ENCODE data around the gene PPP1R11.

Gene PPP1R11

GRCh38 chr6:30075094-30075789 is 8.2 kb downstream of the PPP1R11 start, which contains the start of gene RNF39:
Gene RNF39 (minus strand): TSS chr6:30075769. CDS start chr6:30075585, 184 bp downstream.
- no peaks in the 10 kb centered on the region for H3K9me3 ChIP-seq (ENCODE audit: control insufficient read depth in 1 of 2, low read length in 2 of 2)
- H3K4me3 ChIP-seq (ENCODE audit: low read depth in 1 of 2, low read length in 2 of 2), result peak within 1 kb of the TSS; percentile 12 to 43
- peaks cover 29% of the 10 kb centered on the region for H3K27me3 ChIP-seq (ENCODE audit: low read depth, low read length)
- peaks cover 0 to 28% of the 10 kb centered on the region in 2 donors for H3K4me1 ChIP-seq (ENCODE audit: control insufficient read depth in 1 of 2, insufficient read depth in 2 of 2, low read length in 2 of 2)
- no peak within 1 kb of the TSS for H3K27ac ChIP-seq (ENCODE audit: low read length)
- peaks cover 0 to under 1% of the 10 kb centered on the region in 2 donors for H3K36me3 ChIP-seq (ENCODE audit: control insufficient read depth in 1 of 2, insufficient read depth in 2 of 2, low read length in 2 of 2)

- H3K4me3 ChIP-seq (ENCODE audit: low read depth in 1 of 2, low read length in 2 of 2), result peak overlapping the region in 1 of 2 donors; percentile 43
- H3K27ac ChIP-seq (ENCODE audit: low read length), result no peak overlapping the region
- H3K4me1 ChIP-seq (ENCODE audit: control insufficient read depth in 1 of 2, insufficient read depth in 2 of 2, low read length in 2 of 2), result peaks cover 0 to 25% of the 10 kb centered on the region in 2 donors
- no peaks in the 10 kb centered on the region for H3K36me3 ChIP-seq (ENCODE audit: control insufficient read depth in 1 of 2, insufficient read depth in 2 of 2, low read length in 2 of 2)
- no peaks in the 10 kb centered on the region for H3K9me3 ChIP-seq (ENCODE audit: control insufficient read depth in 1 of 2, low read length in 2 of 2)
- H3K27me3 ChIP-seq (ENCODE audit: low read depth, low read length), result peaks cover 29% of the 10 kb centered on the region
These were observed 9.1 kb downstream of the PPP1R11 start for GRCh38 chr6:30075790-30076732.

GRCh38 chr6:30077218-30077617 is 10.2 kb downstream of the PPP1R11 start:
- Histone ChIP-seq H3K9me3 (ENCODE audit: control insufficient read depth in 1 of 2, low read length in 2 of 2) (no peaks in the 10 kb centered on the region), H3K4me3 (ENCODE audit: low read depth in 1 of 2, low read length in 2 of 2) (no peak overlapping the region), H3K27ac (ENCODE audit: low read length) (no peak overlapping the region), H3K4me1 (ENCODE audit: control insufficient read depth in 1 of 2, insufficient read depth in 2 of 2, low read length in 2 of 2) (peaks cover 0 to 16% of the 10 kb centered on the region in 2 donors), H3K36me3 (ENCODE audit: control insufficient read depth in 1 of 2, insufficient read depth in 2 of 2, low read length in 2 of 2) (no peaks in the 10 kb centered on the region), H3K27me3 (ENCODE audit: low read depth, low read length) (peaks cover 24% of the 10 kb centered on the region)

- no peaks in the 10 kb centered on the region for H3K4me1 ChIP-seq (ENCODE audit: control insufficient read depth in 1 of 2, insufficient read depth in 2 of 2, low read length in 2 of 2)
- peaks cover 6% of the 10 kb centered on the region for H3K27me3 ChIP-seq (ENCODE audit: low read depth, low read length)
- H3K36me3 ChIP-seq (ENCODE audit: control insufficient read depth in 1 of 2, insufficient read depth in 2 of 2, low read length in 2 of 2), result no peaks in the 10 kb centered on the region
- H3K9me3 ChIP-seq (ENCODE audit: control insufficient read depth in 1 of 2, low read length in 2 of 2), result no peaks in the 10 kb centered on the region
- H3K27ac ChIP-seq (ENCODE audit: low read length), result no peak overlapping the region
- H3K4me3 ChIP-seq (ENCODE audit: low read depth in 1 of 2, low read length in 2 of 2), result no peak overlapping the region
These were observed 20.9 kb downstream of the PPP1R11 start for GRCh38 chr6:30087876-30088275.

- no peaks in the 10 kb centered on the region for H3K9me3 ChIP-seq (ENCODE audit: control insufficient read depth in 1 of 2, low read length in 2 of 2)
- peak overlapping the region; percentile 73 for H3K27ac ChIP-seq (ENCODE audit: low read length)
- H3K4me3 ChIP-seq (ENCODE audit: low read depth in 1 of 2, low read length in 2 of 2), result no peak overlapping the region
- H3K36me3 ChIP-seq (ENCODE audit: control insufficient read depth in 1 of 2, insufficient read depth in 2 of 2, low read length in 2 of 2), result no peaks in the 10 kb centered on the region
- H3K27me3 ChIP-seq (ENCODE audit: low read depth, low read length), result peaks cover 17% of the 10 kb centered on the region
- H3K4me1 ChIP-seq (ENCODE audit: control insufficient read depth in 1 of 2, insufficient read depth in 2 of 2, low read length in 2 of 2), result no peaks in the 10 kb centered on the region
These were observed 24.8 kb downstream of the PPP1R11 start for GRCh38 chr6:30091577-30092381.

- H3K27me3 ChIP-seq (ENCODE audit: low read depth, low read length), result peaks cover 22% of the 10 kb centered on the region
These were observed 26.0 kb downstream of the PPP1R11 start for GRCh38 chr6:30092852-30093543.

GRCh38 chr6:30093951-30094661 is 27.1 kb downstream of the PPP1R11 start:
- H3K27ac ChIP-seq (ENCODE audit: low read length), result no peak overlapping the region
- H3K36me3 ChIP-seq (ENCODE audit: control insufficient read depth in 1 of 2, insufficient read depth in 2 of 2, low read length in 2 of 2), result no peaks in the 10 kb centered on the region
- H3K4me1 ChIP-seq (ENCODE audit: control insufficient read depth in 1 of 2, insufficient read depth in 2 of 2, low read length in 2 of 2), result no peaks in the 10 kb centered on the region
- peaks cover 22% of the 10 kb centered on the region for H3K27me3 ChIP-seq (ENCODE audit: low read depth, low read length)
- H3K4me3 ChIP-seq (ENCODE audit: low read depth in 1 of 2, low read length in 2 of 2), result no peak overlapping the region
- H3K9me3 ChIP-seq (ENCODE audit: control insufficient read depth in 1 of 2, low read length in 2 of 2), result no peaks in the 10 kb centered on the region

More at GRCh38 chr6:30092852-30093543, 26.0 kb downstream of the PPP1R11 start:
- Histone ChIP-seq H3K4me1 (ENCODE audit: control insufficient read depth in 1 of 2, insufficient read depth in 2 of 2, low read length in 2 of 2) (no peaks in the 10 kb centered on the region), H3K27ac (ENCODE audit: low read length) (no peak overlapping the region), H3K4me3 (ENCODE audit: low read depth in 1 of 2, low read length in 2 of 2) (no peak overlapping the region), H3K9me3 (ENCODE audit: control insufficient read depth in 1 of 2, low read length in 2 of 2) (no peaks in the 10 kb centered on the region), H3K36me3 (ENCODE audit: control insufficient read depth in 1 of 2, insufficient read depth in 2 of 2, low read length in 2 of 2) (no peaks in the 10 kb centered on the region)

GRCh38 chr6:30096829-30097228 is 29.8 kb downstream of the PPP1R11 start:
- H3K36me3 ChIP-seq (ENCODE audit: control insufficient read depth in 1 of 2, insufficient read depth in 2 of 2, low read length in 2 of 2), result no peaks in the 10 kb centered on the region
- peaks cover 27% of the 10 kb centered on the region for H3K27me3 ChIP-seq (ENCODE audit: low read depth, low read length)
- no peaks in the 10 kb centered on the region for H3K9me3 ChIP-seq (ENCODE audit: control insufficient read depth in 1 of 2, low read length in 2 of 2)
- no peak overlapping the region for H3K4me3 ChIP-seq (ENCODE audit: low read depth in 1 of 2, low read length in 2 of 2)
- H3K27ac ChIP-seq (ENCODE audit: low read length), result no peak overlapping the region
- H3K4me1 ChIP-seq (ENCODE audit: control insufficient read depth in 1 of 2, insufficient read depth in 2 of 2, low read length in 2 of 2), result peaks cover 8 to 15% of the 10 kb centered on the region in 2 donors

GRCh38 chr6:30097902-30098768 is 31.1 kb downstream of the PPP1R11 start:
- Histone ChIP-seq H3K27me3 (ENCODE audit: low read depth, low read length) (peaks cover 24% of the 10 kb centered on the region), H3K4me3 (ENCODE audit: low read depth in 1 of 2, low read length in 2 of 2) (no peak overlapping the region), H3K9me3 (ENCODE audit: control insufficient read depth in 1 of 2, low read length in 2 of 2) (no peaks in the 10 kb centered on the region), H3K36me3 (ENCODE audit: control insufficient read depth in 1 of 2, insufficient read depth in 2 of 2, low read length in 2 of 2) (no peaks in the 10 kb centered on the region), H3K27ac (ENCODE audit: low read length) (no peak overlapping the region), H3K4me1 (ENCODE audit: control insufficient read depth in 1 of 2, insufficient read depth in 2 of 2, low read length in 2 of 2) (peaks cover 12 to 26% of the 10 kb centered on the region in 2 donors)

All from muscle layer of duodenum (tissue), 2 donors.